Neural cell (in vitro differentiated cells): ENCODE results near the gene NET1. TPM values are rescaled to one million over a fixed set of nuclear protein-coding genes. Genes with fewer than 3 reads are reported as not detected.

ENCODE experiments used
- H2AFZ ChIP-seq: fragments of 200-600, 300-800 bp; sonication (generic), shearing (Covaris generic); 2 replicates; pipeline ENCODE4 v1.6.0; 2014; ENCODE audit warnings: low read depth, mild to moderate bottlenecking, antibody characterized with exemption, low read length, moderate library complexity
- H3F3A ChIP-seq: fragments of 200-600 bp; shearing (Covaris generic); 2 replicates; pipeline ENCODE4 v1.6.1; 2016; ENCODE audit warnings: mild to moderate bottlenecking, moderate library complexity, mixed read lengths, antibody characterized with exemption, low read length; ENCODE audit not compliant: insufficient read depth, poor library complexity, severe bottlenecking
- H3K27ac ChIP-seq: fragments of 200-600, 300-800 bp; sonication (generic), shearing (Covaris generic); 2 replicates; pipeline ENCODE4 v1.5.1; 2014; ENCODE audit warnings: mild to moderate bottlenecking, low read length, moderate library complexity
- H3K27me3 ChIP-seq: fragments of 300-800, 200-600 bp; sonication (generic), shearing (Covaris generic); 2 replicates; pipeline ENCODE4 v1.6.0; 2014; ENCODE audit warnings: mild to moderate bottlenecking, low read depth, low read length, moderate library complexity; ENCODE audit not compliant: insufficient read depth
- H3K36me3 ChIP-seq: fragments of 300-800, 200-600 bp; sonication (generic), shearing (Covaris generic); 2 replicates; pipeline ENCODE4 v1.5.1; 2014; ENCODE audit warnings: mild to moderate bottlenecking, antibody characterized with exemption, low read length, moderate library complexity; ENCODE audit not compliant: insufficient read depth
- H3K4me2 ChIP-seq: fragments of 300-800, 200-600 bp; sonication (generic), shearing (Covaris generic); 2 replicates; pipeline ENCODE4 v1.6.0; 2014; ENCODE audit warnings: mild to moderate bottlenecking, low read length
- H3K4me3 ChIP-seq: fragments of 300-800, 200-600 bp; sonication (generic), shearing (Covaris generic); 2 replicates; pipeline ENCODE4 v1.5.1; 2014; ENCODE audit warnings: mild to moderate bottlenecking, low read length, moderate library complexity
- H3K79me2 ChIP-seq: fragments of 200-600 bp; shearing (Covaris generic); replicated peaks from 2 replicates; pipeline ENCODE4 v1.6.0; 2014; ENCODE audit warnings: mild to moderate bottlenecking, low read length, moderate library complexity; ENCODE audit not compliant: insufficient read depth
- H3K9ac ChIP-seq: fragments of 300-800, 200-600 bp; sonication (generic), shearing (Covaris generic); 2 replicates; pipeline ENCODE4 v1.6.1; 2016; ENCODE audit warnings: mild to moderate bottlenecking, low read length, mixed read lengths
- H3K9me2 ChIP-seq: fragments of 200-600 bp; shearing (Covaris generic); 2 replicates; pipeline ENCODE4 v1.6.1; 2016; ENCODE audit warnings: mild to moderate bottlenecking, low read length, mixed read lengths; ENCODE audit not compliant: insufficient read depth
- H3K9me3 ChIP-seq: fragments of 200-600, 300-800 bp; sonication (generic), shearing (Covaris generic); 2 replicates; pipeline ENCODE4 v1.6.1; 2016; ENCODE audit warnings: mild to moderate bottlenecking, mixed run types, low read length, moderate library complexity, mixed read lengths
- H4K20me1 ChIP-seq: fragments of 200-600 bp; shearing (Covaris generic); 2 replicates; pipeline ENCODE4 v1.6.1; 2016; ENCODE audit warnings: mild to moderate bottlenecking, mixed run types; ENCODE audit not compliant: insufficient read depth
- CTCF ChIP-seq: fragments of 450-650 bp; IDR thresholded peaks from 2 replicates; pipeline ENCODE4 v1.5.1; 2014; ENCODE audit warnings: antibody characterized with exemption, mild to moderate bottlenecking, moderate library complexity; ENCODE audit not compliant: poor library complexity, severe bottlenecking
- EP300 ChIP-seq: fragments of 450-650 bp; conservative IDR thresholded peaks from 2 replicates; pipeline ENCODE4 v1.6.1; 2014; ENCODE audit warnings: antibody characterized with exemption, mild to moderate bottlenecking, moderate library complexity; ENCODE audit not compliant: poor library complexity, severe bottlenecking
- EZH2 ChIP-seq: fragments of 200-600, 300-800 bp; shearing (Covaris generic), sonication (generic); IDR thresholded peaks from 2 replicates; pipeline ENCODE4 v1.6.1; 2014; ENCODE audit warnings: antibody characterized with exemption, low read length, borderline replicate concordance, mild to moderate bottlenecking; ENCODE audit not compliant: insufficient read depth, poor library complexity, severe bottlenecking
- MXI1 ChIP-seq: fragments of 450-650 bp; conservative IDR thresholded peaks from 2 replicates; pipeline ENCODE4 v1.6.1; 2014; ENCODE audit warnings: antibody characterized with exemption, mild to moderate bottlenecking; ENCODE audit not compliant: poor library complexity, severe bottlenecking
- POLR2AphosphoS5 ChIP-seq: IDR thresholded peaks from 2 replicates; pipeline ENCODE4 v1.6.1; 2012
- RAD21 ChIP-seq: fragments of 450-650 bp; conservative IDR thresholded peaks from 2 replicates; pipeline ENCODE4 v1.6.1; 2014; ENCODE audit warnings: antibody characterized with exemption, mild to moderate bottlenecking, moderate library complexity
- REST ChIP-seq: IDR thresholded peaks from 2 replicates; pipeline ENCODE4 v1.6.1; 2012; ENCODE audit warnings: borderline replicate concordance
- SMC3 ChIP-seq: fragments of 450-650 bp; conservative IDR thresholded peaks from 2 replicates; pipeline ENCODE4 v1.6.1; 2014; ENCODE audit warnings: antibody characterized with exemption, mild to moderate bottlenecking, moderate library complexity; ENCODE audit not compliant: poor library complexity
- TAF1 ChIP-seq: IDR thresholded peaks from 2 replicates; pipeline ENCODE4 v1.6.1; 2012; ENCODE audit warnings: low read depth
- polyA plus RNA-seq: library from polyadenylated mRNA; depleted of rRNA; stranded (reverse); fragments of >200 nt; gene quantifications from 2 replicates; pipeline ENCODE4 v1.2.3, GENCODE V29; 2014

The NET1 gene
- polyA plus RNA-seq, 1 donor from 2014 or later = 8.0 TPM

- H3K9me2 ChIP-seq = no peaks in the 10 kb centered on the region
- H3K27me3 ChIP-seq = no peaks in the 10 kb centered on the region
- no peaks in the 10 kb centered on the region for H4K20me1 ChIP-seq
- H3K79me2 ChIP-seq = no peaks in the 10 kb centered on the region
- no peaks in the 10 kb centered on the region for H3K9me3 ChIP-seq
- H3F3A ChIP-seq = no peaks in the 10 kb centered on the region
- no peak overlapping the region for H2AFZ ChIP-seq
- H3K36me3 ChIP-seq = no peaks in the 10 kb centered on the region
- no peak overlapping the region for H3K4me3 ChIP-seq
- TF ChIP-seq SMC3 (no peak), REST (no peak), EZH2 (no peak), CTCF (no peak), POLR2AphosphoS5 (no peak), RAD21 (no peak), TAF1 (no peak), EP300 (no peak), MXI1 (no peak)
- H3K27ac ChIP-seq = no peak overlapping the region
- no peak overlapping the region for H3K4me2 ChIP-seq
- no peak overlapping the region for H3K9ac ChIP-seq
Observed at GRCh38 chr10:5467634-5468255, 55.4 kb downstream of the NET1 start.

GRCh38 chr10:5468262-5469106, 56.1 kb downstream of the NET1 start:
- Histone ChIP-seq H3K9ac (no peak overlapping the region), H2AFZ (no peak overlapping the region), H3K79me2 (no peaks in the 10 kb centered on the region), H3F3A (no peaks in the 10 kb centered on the region), H3K36me3 (no peaks in the 10 kb centered on the region), H3K27ac (no peak overlapping the region), H3K27me3 (no peaks in the 10 kb centered on the region), H3K4me3 (no peak overlapping the region), H3K9me3 (no peaks in the 10 kb centered on the region), H3K4me2 (no peak overlapping the region), H3K9me2 (no peaks in the 10 kb centered on the region), H4K20me1 (no peaks in the 10 kb centered on the region)
- no peak for TF ChIP-seq RAD21
- no peak for TF ChIP-seq POLR2AphosphoS5
- no peak for TF ChIP-seq EP300
- no peak for TF ChIP-seq REST
- no peak for TF ChIP-seq MXI1
- TF ChIP-seq SMC3 = no peak
- TF ChIP-seq TAF1 = no peak
- TF ChIP-seq CTCF = no peak
- TF ChIP-seq EZH2 = no peak
